Measurements from ENCODE around the gene THG1L.

GRCh38 chr5:157749462-157749799 lies 18.2 kb downstream of the THG1L start:
- TF ChIP-seq CTCF (IDR thresholded peaks at IDR 0.05 in 8 of 11, conservative IDR thresholded peaks at IDR 0.05 in 3 of 11) (no peak), POLR2A (IDR thresholded peaks at IDR 0.05) (no peak), POLR2AphosphoS5 (IDR thresholded peaks at IDR 0.05) (no peak)
